Esophagus muscularis mucosa (tissue), 4 donors: Measurements from ENCODE around the gene RUNX1. TPM values are rescaled to one million over a fixed set of nuclear protein-coding genes. Genes with fewer than 3 reads are reported as not detected.

Source experiments
- DNase-seq: peaks from one replicate; pipeline ENCODE4 v3.0.0-alpha.2; 2017; ENCODE audit errors: extremely low spot score
- H3K27ac ChIP-seq, 4 donors: fragments of 200-600 bp; sonication (generic); replicated peaks in 1 of 4; 1 replicate in 3 of 4; 2 replicates in 1 of 4; pipeline ENCODE4 v1.5.1; 2016 to 2019; ENCODE audit warnings: mild to moderate bottlenecking in 1 of 4
- H3K27me3 ChIP-seq, 4 donors: fragments of 200-600 bp; sonication (generic); one replicate each; pipeline versions ENCODE4 v1.5.1 to v1.6.0; 2016 to 2019
- H3K36me3 ChIP-seq, 4 donors: fragments of 200-600 bp; sonication (generic); one replicate each; pipeline ENCODE4 v1.5.1; 2016 to 2019
- H3K4me1 ChIP-seq, 4 donors: fragments of 200-600 bp; sonication (generic); one replicate each; pipeline ENCODE4 v1.5.1; 2016 to 2019
- H3K4me3 ChIP-seq, 4 donors: fragments of 200-600 bp; sonication (generic); 1 replicate in 2 of 4; 2 replicates in 2 of 4; pipeline ENCODE4 v1.5.1; 2016 to 2019; ENCODE audit warnings: mild to moderate bottlenecking in 4 of 4, moderate library complexity in 1 of 4
- H3K9me3 ChIP-seq, 4 donors: fragments of 200-600 bp; sonication (generic); 1 replicate in 3 of 4; 2 replicates in 1 of 4; pipeline ENCODE4 v1.5.1; 2016 to 2019
- EP300 ChIP-seq: sonication (generic); formaldehyde crosslinking; IDR thresholded peaks from one replicate; pipeline ENCODE4 v1.6.1; 2017; ENCODE audit warnings: antibody characterized with exemption
- POLR2A ChIP-seq: fragments of 450-650 bp; IDR thresholded peaks from one replicate; pipeline ENCODE4 v1.6.1; 2017; ENCODE audit warnings: antibody characterized with exemption, moderate library complexity, mild to moderate bottlenecking, low read depth
- POLR2AphosphoS5 ChIP-seq, 2 donors: sonication (generic); formaldehyde crosslinking; IDR thresholded peaks; one replicate each; pipeline ENCODE4 v1.6.1; 2017; ENCODE audit warnings: antibody characterized with exemption in 2 of 2
- WGBS: methylation state at CpG from one replicate; pipeline ENCODE4 v1.1.5; 2018; 5-methylcytosine and 5-hydroxymethylcytosine counted together
- intact Hi-C: fragments of 100-400 bp; cut with DNase I; formaldehyde crosslinking; loops from one replicate; pipeline ENCODE4 v1.15.1; 2023
- total RNA-seq, 4 donors: library from RNA; depleted of rRNA; stranded (reverse); fragments of >200 nt; gene quantifications; one replicate each; pipeline versions ENCODE4 v1.1.0 to v1.2.1, GENCODE V29; 2016
- TF ChIP-seq, protein P1 (sequence below), 3 experiments: fragments of 200-600 bp in 2 of 3; fragments of 450-650 bp in 1 of 3; sonication (generic) in 2 of 3; IDR thresholded peaks; one replicate each; pipeline ENCODE4 v1.5.1; 2017 to 2019; ENCODE audit warnings: antibody characterized with exemption in 3 of 3, mild to moderate bottlenecking in 2 of 3, moderate library complexity in 1 of 3

RUNX1 gene
- total RNA-seq, 4 donors from 2014 or later = 3.7 to 10.9 (median 5.6) TPM

DNA sequence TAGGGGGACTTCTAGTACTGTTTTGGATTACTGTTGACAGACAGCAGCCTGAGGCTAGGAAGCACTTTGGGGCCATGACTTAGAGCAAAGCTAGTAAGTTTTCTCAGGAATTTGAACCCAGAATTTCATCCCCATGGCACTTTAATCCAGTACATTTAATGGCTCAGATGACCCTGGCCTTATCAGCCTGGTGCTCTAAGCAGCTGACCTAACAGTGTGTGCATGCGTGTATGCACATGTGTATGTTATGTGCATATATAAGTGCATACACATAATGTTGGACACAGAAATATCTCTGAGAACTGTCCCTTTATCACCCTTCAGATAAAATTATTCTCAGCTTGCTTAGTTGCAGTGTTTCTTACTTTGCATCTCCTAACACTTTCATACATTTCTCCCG is 265.3 kb downstream of the RUNX1 start:
- 97% methylated on average over 2 of the region's 2 CpGs for WGBS
- intact Hi-C loops = no loop called here
- Histone ChIP-seq H3K27me3 (peaks cover 0 to 10% (median 0%) of the 10 kb centered on the region in 4 donors), H3K27ac (no peak overlapping the region), H3K4me3 (no peak overlapping the region), H3K36me3 (no peaks in the 10 kb centered on the region), H3K9me3 (no peaks in the 10 kb centered on the region), H3K4me1 (no peaks in the 10 kb centered on the region)
- no peak for TF ChIP-seq EP300
- TF ChIP-seq, protein P1, sequence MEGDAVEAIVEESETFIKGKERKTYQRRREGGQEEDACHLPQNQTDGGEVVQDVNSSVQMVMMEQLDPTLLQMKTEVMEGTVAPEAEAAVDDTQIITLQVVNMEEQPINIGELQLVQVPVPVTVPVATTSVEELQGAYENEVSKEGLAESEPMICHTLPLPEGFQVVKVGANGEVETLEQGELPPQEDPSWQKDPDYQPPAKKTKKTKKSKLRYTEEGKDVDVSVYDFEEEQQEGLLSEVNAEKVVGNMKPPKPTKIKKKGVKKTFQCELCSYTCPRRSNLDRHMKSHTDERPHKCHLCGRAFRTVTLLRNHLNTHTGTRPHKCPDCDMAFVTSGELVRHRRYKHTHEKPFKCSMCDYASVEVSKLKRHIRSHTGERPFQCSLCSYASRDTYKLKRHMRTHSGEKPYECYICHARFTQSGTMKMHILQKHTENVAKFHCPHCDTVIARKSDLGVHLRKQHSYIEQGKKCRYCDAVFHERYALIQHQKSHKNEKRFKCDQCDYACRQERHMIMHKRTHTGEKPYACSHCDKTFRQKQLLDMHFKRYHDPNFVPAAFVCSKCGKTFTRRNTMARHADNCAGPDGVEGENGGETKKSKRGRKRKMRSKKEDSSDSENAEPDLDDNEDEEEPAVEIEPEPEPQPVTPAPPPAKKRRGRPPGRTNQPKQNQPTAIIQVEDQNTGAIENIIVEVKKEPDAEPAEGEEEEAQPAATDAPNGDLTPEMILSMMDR (IDR thresholded peaks at IDR 0.05) = no peak
- no peak for TF ChIP-seq POLR2A
- no peak for TF ChIP-seq POLR2AphosphoS5 (IDR thresholded peaks at IDR 0.05)
- peak; percentile 53 for DNase-seq

DNA sequence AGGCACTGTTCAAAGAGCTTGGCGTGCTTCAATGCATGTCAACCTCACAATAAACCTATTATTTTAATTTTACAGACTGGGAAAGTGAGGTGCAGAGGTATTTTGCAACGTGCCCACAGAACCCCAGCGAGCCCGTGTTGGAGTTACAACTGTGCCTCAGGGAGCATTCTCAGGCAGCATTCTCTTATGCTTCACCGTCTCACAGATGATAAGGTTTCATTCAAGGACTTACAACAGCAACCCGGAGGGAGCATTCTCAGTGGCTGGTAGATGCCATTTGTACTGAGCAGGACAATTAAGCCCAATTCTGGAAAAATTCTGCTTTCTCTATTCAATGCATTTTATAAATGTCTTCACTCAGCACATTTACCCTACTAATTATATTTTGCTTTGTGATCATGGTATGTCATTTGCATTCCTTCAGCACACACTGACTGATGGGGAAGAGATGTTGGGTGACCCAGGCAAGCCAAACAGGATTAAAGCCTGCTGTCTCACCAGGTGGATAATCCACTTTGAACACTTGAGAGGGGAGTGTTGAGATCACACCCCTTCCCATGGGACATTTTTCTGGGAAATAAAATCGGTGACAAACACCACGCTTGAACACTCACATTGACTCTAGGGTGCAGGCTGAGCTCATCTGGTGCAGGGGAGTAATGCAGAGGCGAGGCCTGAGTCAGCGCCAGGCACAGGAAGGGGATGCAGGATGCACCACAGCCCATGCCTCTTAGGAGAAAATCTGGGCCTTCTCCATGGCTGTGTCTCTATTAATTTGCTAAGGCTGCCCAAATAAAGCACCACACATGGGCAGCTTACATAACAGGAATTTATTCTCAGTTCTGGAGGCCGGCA is 266.4 kb downstream of the RUNX1 start:
- TF ChIP-seq POLR2A (no peak), EP300 (no peak), POLR2AphosphoS5 (IDR thresholded peaks at IDR 0.05) (no peak)
- TF ChIP-seq, protein P1 (IDR thresholded peaks at IDR 0.05) = no peak
- no peaks in the 10 kb centered on the region for H3K4me1 ChIP-seq
- no peaks in the 10 kb centered on the region for H3K9me3 ChIP-seq
- H3K27ac ChIP-seq = no peak overlapping the region
- peaks cover 0 to 10% (median 0%) of the 10 kb centered on the region in 4 donors for H3K27me3 ChIP-seq
- intact Hi-C loops = no loop called here
- WGBS = 90% methylated on average over 11 of the region's 11 CpGs
- no peak overlapping the region for H3K4me3 ChIP-seq
- DNase-seq = peak; percentile 31
- no peaks in the 10 kb centered on the region for H3K36me3 ChIP-seq

DNA sequence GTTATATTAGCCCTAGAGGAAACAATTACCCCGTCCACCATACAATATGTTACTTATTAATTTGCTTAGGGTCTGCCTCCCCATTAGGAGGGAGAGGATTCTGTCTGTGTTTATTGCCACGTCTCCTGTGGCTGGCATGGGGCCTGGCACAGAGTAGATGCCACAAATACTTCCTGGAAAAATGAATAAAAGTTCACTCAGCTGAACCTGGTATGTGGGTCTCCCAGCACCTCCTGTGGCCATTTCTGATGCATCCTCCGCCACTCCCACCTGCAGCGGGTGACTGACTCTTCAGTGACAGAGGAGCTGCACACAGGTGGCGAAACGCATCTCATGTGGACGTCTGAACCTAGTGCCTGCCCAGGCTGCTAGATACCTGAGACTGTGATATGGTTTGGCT is 267.6 kb downstream of the RUNX1 start:
- Histone ChIP-seq H3K4me1 (no peaks in the 10 kb centered on the region), H3K27ac (no peak overlapping the region), H3K4me3 (no peak overlapping the region), H3K9me3 (no peaks in the 10 kb centered on the region), H3K27me3 (peaks cover 0 to 10% (median 0%) of the 10 kb centered on the region in 4 donors), H3K36me3 (no peaks in the 10 kb centered on the region)
- TF ChIP-seq POLR2AphosphoS5 (IDR thresholded peaks at IDR 0.05) (no peak), EP300 (no peak), POLR2A (no peak)
- TF ChIP-seq, protein P1 (IDR thresholded peaks at IDR 0.05) = no peak
- peak; percentile 64 for DNase-seq
- 93% methylated on average over 7 of the region's 7 CpGs for WGBS
- intact Hi-C loops = no loop called here

DNA sequence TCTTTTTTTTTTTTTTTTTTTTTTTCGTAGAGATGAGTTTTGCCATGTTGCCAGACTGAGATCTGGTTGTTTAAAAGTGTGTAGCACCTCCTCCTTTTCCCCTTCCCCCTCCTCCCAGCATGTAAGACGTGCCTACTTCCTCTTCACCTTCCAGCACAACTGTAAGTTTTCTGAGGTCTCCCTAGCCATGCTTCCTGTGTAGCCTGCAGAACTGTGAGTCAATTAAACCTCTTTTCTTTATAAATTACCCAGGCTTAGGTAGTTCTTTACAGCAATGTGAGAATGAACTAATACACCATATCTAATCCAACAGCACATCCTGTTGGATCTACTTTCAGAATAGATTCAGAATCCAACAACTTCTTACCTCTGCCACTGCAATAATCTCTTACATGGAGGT is 269.2 kb downstream of the RUNX1 start:
- TF ChIP-seq POLR2AphosphoS5 (IDR thresholded peaks at IDR 0.05) = no peak
- TF ChIP-seq EP300 = no peak
- TF ChIP-seq POLR2A = no peak
- TF ChIP-seq, protein P1 (IDR thresholded peaks at IDR 0.05) = no peak
- Histone ChIP-seq H3K27ac (no peak overlapping the region), H3K36me3 (no peaks in the 10 kb centered on the region), H3K4me3 (no peak overlapping the region), H3K4me1 (no peaks in the 10 kb centered on the region), H3K9me3 (no peaks in the 10 kb centered on the region), H3K27me3 (peaks cover 0 to 10% (median 0%) of the 10 kb centered on the region in 4 donors)
- DNase-seq = peak; percentile 5
- 34% methylated on average over 2 of the region's 2 CpGs for WGBS
- intact Hi-C loops = no loop called here
